ENCODE data around the gene MTHFD1. TPM values are rescaled to one million over a fixed set of nuclear protein-coding genes. Genes with fewer than 3 reads are reported as not detected.

Gene MTHFD1
- total RNA-seq, 2 donors from 2014 or later: 30.5 to 42.8 TPM

GRCh38 chr14:64444984-64445845, 57.1 kb downstream of the MTHFD1 start:
- Histone ChIP-seq H3K27me3 (no peaks in the 10 kb centered on the region), H3K36me3 (peaks cover 19% of the 10 kb centered on the region), H3K27ac (peak overlapping the region in 1 of 2 donors; percentile 11), H3K4me3 (no peak overlapping the region), H3K9me3 (no peaks in the 10 kb centered on the region), H3K4me1 (peaks cover 0 to 19% of the 10 kb centered on the region in 2 donors)
- TF ChIP-seq CTCF (IDR thresholded peaks at IDR 0.05): no peak
- DNase-seq (ENCODE audit: low spot score): no peak

GRCh38 chr14:64447876-64448670, 59.9 kb downstream of the MTHFD1 start:
- Histone ChIP-seq H3K36me3 (peaks cover 35% of the 10 kb centered on the region), H3K27ac (no peak overlapping the region), H3K27me3 (no peaks in the 10 kb centered on the region), H3K4me1 (peaks cover 0 to 6% of the 10 kb centered on the region in 2 donors), H3K4me3 (no peak overlapping the region), H3K9me3 (no peaks in the 10 kb centered on the region)
- no peak for TF ChIP-seq CTCF (IDR thresholded peaks at IDR 0.05)
- DNase-seq (ENCODE audit: low spot score): no peak

GRCh38 chr14:64450255-64450654, 62.1 kb downstream of the MTHFD1 start:
- H3K36me3 ChIP-seq: peaks cover 52% of the 10 kb centered on the region
- H3K9me3 ChIP-seq: no peaks in the 10 kb centered on the region
- no peak for TF ChIP-seq CTCF (IDR thresholded peaks at IDR 0.05)
- no peak overlapping the region for H3K4me3 ChIP-seq
- DNase-seq (ENCODE audit: low spot score): no peak
- no peaks in the 10 kb centered on the region for H3K27me3 ChIP-seq
- H3K4me1 ChIP-seq: peaks cover 0 to 4% of the 10 kb centered on the region in 2 donors
- H3K27ac ChIP-seq: no peak overlapping the region

DNA sequence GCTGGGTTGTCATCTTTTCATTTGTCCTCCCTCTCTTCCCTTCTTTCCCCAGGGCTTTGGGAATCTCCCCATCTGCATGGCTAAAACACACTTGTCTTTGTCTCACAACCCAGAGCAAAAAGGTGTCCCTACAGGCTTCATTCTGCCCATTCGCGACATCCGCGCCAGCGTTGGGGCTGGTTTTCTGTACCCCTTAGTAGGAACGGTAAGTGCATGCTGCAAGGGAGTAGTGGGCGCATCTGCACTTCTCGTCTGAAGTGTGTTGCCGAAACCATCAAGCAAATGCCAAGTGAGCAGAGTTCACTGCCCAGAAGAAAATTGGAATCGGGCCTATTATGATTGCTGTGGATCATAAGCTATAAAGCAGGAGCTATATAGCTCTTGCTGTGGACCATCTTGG, 66.5 kb downstream of the MTHFD1 start:
- no peak for TF ChIP-seq CTCF (IDR thresholded peaks at IDR 0.05)
- Histone ChIP-seq H3K27ac (no peak overlapping the region), H3K4me1 (no peaks in the 10 kb centered on the region), H3K36me3 (peaks cover 42% of the 10 kb centered on the region), H3K4me3 (no peak overlapping the region), H3K9me3 (no peaks in the 10 kb centered on the region), H3K27me3 (no peaks in the 10 kb centered on the region)
- DNase-seq (ENCODE audit: low spot score): no peak

GRCh38 chr14:64459405-64460136, 71.4 kb downstream of the MTHFD1 start:
- DNase-seq (ENCODE audit: low spot score): no peak
- Histone ChIP-seq H3K4me3 (no peak overlapping the region), H3K4me1 (peaks cover 0 to 1% of the 10 kb centered on the region in 2 donors), H3K27ac (no peak overlapping the region), H3K36me3 (peaks cover 10% of the 10 kb centered on the region), H3K9me3 (no peaks in the 10 kb centered on the region), H3K27me3 (no peaks in the 10 kb centered on the region)
- no peak for TF ChIP-seq CTCF (IDR thresholded peaks at IDR 0.05)
